Esophagus squamous epithelium (tissue), 4 donors: ENCODE data around the gene CDKN2D.

ENCODE experiments used
- POLR2A ChIP-seq, 4 donors: fragments of 450-650 bp; IDR thresholded peaks; one replicate each; pipeline ENCODE4 v1.6.1; 2017; ENCODE audit warnings: antibody characterized with exemption in 4 of 4, mild to moderate bottlenecking in 4 of 4, moderate library complexity in 3 of 4
- TF ChIP-seq, protein P1 (sequence below), 6 experiments: fragments of 450-650 bp in 4 of 6; fragments of 200-600 bp in 2 of 6; sonication (generic) in 2 of 6; IDR thresholded peaks; one replicate each; pipeline ENCODE4 v1.5.1; 2016 to 2019; ENCODE audit warnings: antibody characterized with exemption in 6 of 6, mild to moderate bottlenecking in 4 of 6, moderate library complexity in 4 of 6

DNA sequence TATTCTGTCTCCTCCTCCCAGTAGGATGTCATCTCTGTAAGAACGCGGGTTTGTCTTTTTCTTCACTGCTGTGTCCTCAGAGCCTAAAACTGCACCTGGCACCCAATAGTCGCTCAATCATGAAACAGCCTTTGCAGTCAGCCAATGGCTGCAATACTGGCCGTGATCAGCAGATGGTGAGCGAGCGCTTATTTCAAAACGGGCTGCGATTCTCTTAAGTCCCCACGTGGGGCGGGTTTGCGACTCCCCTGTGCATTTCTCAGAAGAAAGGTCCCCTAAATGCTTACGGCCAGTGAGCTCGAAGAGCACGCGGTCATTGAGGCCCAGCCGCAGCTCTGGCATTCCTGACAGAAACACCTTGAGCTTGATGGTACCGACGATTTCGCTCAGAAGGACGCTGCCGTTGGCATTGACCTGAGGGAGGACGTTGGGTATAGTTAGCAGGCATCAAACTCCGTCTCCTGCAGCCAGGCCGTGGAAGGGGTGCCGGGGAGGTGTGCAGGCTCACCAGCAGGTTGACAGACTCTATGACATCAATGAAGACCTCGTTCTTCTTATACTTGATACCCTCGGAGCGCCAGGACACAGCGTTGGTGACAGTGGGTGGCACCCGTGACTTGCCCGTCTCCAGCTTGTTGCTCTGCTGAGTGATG lies 12.3 kb upstream of the CDKN2D start:
- TF ChIP-seq, protein P1, sequence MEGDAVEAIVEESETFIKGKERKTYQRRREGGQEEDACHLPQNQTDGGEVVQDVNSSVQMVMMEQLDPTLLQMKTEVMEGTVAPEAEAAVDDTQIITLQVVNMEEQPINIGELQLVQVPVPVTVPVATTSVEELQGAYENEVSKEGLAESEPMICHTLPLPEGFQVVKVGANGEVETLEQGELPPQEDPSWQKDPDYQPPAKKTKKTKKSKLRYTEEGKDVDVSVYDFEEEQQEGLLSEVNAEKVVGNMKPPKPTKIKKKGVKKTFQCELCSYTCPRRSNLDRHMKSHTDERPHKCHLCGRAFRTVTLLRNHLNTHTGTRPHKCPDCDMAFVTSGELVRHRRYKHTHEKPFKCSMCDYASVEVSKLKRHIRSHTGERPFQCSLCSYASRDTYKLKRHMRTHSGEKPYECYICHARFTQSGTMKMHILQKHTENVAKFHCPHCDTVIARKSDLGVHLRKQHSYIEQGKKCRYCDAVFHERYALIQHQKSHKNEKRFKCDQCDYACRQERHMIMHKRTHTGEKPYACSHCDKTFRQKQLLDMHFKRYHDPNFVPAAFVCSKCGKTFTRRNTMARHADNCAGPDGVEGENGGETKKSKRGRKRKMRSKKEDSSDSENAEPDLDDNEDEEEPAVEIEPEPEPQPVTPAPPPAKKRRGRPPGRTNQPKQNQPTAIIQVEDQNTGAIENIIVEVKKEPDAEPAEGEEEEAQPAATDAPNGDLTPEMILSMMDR (IDR thresholded peaks at IDR 0.05), result peak; percentile 96 to 99 (median 98)
- no peak for TF ChIP-seq POLR2A (IDR thresholded peaks at IDR 0.05)
